NCI-H526 (cell line): ENCODE data around the gene SV2A.
"Not testable (repeated sequence)": the region's sequence is repeated elsewhere in the genome, so short reads cannot be mapped to it uniquely, and the experiment has no call there.

Source experiments
- DNase-seq, 2 experiments: peaks; one replicate each; lab custom pipeline; 2025; lab: John Stamatoyannopoulos, UW

The SV2A gene

GRCh38 chr1:149929856-149930255 lies 12.2 kb upstream of the SV2A start:
- no peak for DNase-seq

- DNase-seq = no peak
These were observed 10.7 kb upstream of the SV2A start for GRCh38 chr1:149928401-149928724.

GRCh38 chr1:149927563-149928400 lies 10.1 kb upstream of the SV2A start, which contains the start of gene SF3B4:
Gene SF3B4 (minus strand): TSS chr1:149927803. CDS start chr1:149927759, 44 bp downstream.
- DNase-seq = peak; percentile 97 to 100

- DNase-seq = no peak
These were observed 9.5 kb upstream of the SV2A start for GRCh38 chr1:149927056-149927562.

- no peak for DNase-seq
These were observed 8.7 kb upstream of the SV2A start for GRCh38 chr1:149926296-149926695.

- DNase-seq = no peak
These were observed 8.1 kb upstream of the SV2A start for GRCh38 chr1:149925751-149926150.

GRCh38 chr1:149925345-149925744 lies 7.7 kb upstream of the SV2A start:
- DNase-seq = no peak

GRCh38 chr1:149923626-149924025 lies 6.0 kb upstream of the SV2A start:
- DNase-seq = no peak

GRCh38 chr1:149916898-149917252 lies 769 bp downstream of the SV2A start:
- DNase-seq = peak in 1 of 2 experiments; percentile 59

GRCh38 chr1:149916193-149916897 lies 1.3 kb downstream of the SV2A start:
- DNase-seq = no peak

GRCh38 chr1:149915429-149916192 lies 2.0 kb downstream of the SV2A start:
- no peak for DNase-seq

- no peak for DNase-seq
These were observed 3.1 kb downstream of the SV2A start for GRCh38 chr1:149914545-149914944.

GRCh38 chr1:149906570-149907075 lies 11.0 kb downstream of the SV2A start:
- no peak for DNase-seq

GRCh38 chr1:149903836-149904491 lies 13.7 kb downstream of the SV2A start:
- no peak for DNase-seq

- DNase-seq = peak; percentile 93 to 98
These were observed 18.0 kb downstream of the SV2A start, which contains the start of gene BOLA1 for GRCh38 chr1:149899460-149900284. Gene BOLA1 (plus strand): TSS chr1:149899568. CDS start chr1:149900060, 492 bp downstream.

- DNase-seq = no peak
These were observed 21.1 kb downstream of the SV2A start for GRCh38 chr1:149896575-149896974.

- DNase-seq = no peak
These were observed 28.7 kb downstream of the SV2A start for GRCh38 chr1:149888999-149889289.

GRCh38 chr1:149888247-149888998 lies 29.2 kb downstream of the SV2A start:
- peak; percentile 98 to 99 for DNase-seq

GRCh38 chr1:149887456-149888246 lies 30.0 kb downstream of the SV2A start:
- peak; percentile 100 for DNase-seq

- DNase-seq = not testable (repeated sequence)
These were observed 30.5 kb downstream of the SV2A start for GRCh38 chr1:149887196-149887455.
